Neural progenitor cell (in vitro differentiated cells): Measurements from ENCODE around the gene MRPL36. TPM values are rescaled to one million over a fixed set of nuclear protein-coding genes. Genes with fewer than 3 reads are reported as not detected.

Source experiments
- DNase-seq: peaks from one replicate; pipeline ENCODE4 v3.0.0-alpha.2; 2016; ENCODE audit warnings: low spot score
- H2AFZ ChIP-seq: fragments of 200-600 bp; sonication (generic); replicated peaks from 2 replicates; pipeline ENCODE4 v1.6.1; 2016; ENCODE audit warnings: antibody characterized with exemption
- H3F3A ChIP-seq: fragments of 200-600 bp; sonication (generic); 2 replicates; pipeline ENCODE4 v1.6.1; 2016; ENCODE audit warnings: antibody characterized with exemption, low read depth
- H3K27ac ChIP-seq: fragments of 200-600 bp; sonication (generic); 2 replicates; pipeline ENCODE4 v1.5.1; 2016; ENCODE audit warnings: mild to moderate bottlenecking
- H3K27me3 ChIP-seq: fragments of 200-600 bp; sonication (generic); 2 replicates; pipeline ENCODE4 v1.6.1; 2016; ENCODE audit warnings: mild to moderate bottlenecking, moderate library complexity
- H3K36me3 ChIP-seq: fragments of 200-600 bp; sonication (generic); 2 replicates; pipeline ENCODE4 v1.5.1; 2016
- H3K4me1 ChIP-seq: fragments of 200-600 bp; sonication (generic); 2 replicates; pipeline ENCODE4 v1.6.1; 2016; ENCODE audit warnings: mixed run types
- H3K4me2 ChIP-seq: fragments of 200-600 bp; sonication (generic); 2 replicates; pipeline ENCODE4 v1.6.1; 2016
- H3K4me3 ChIP-seq: fragments of 200-600 bp; sonication (generic); 2 replicates; pipeline ENCODE4 v1.5.1; 2016
- H3K79me2 ChIP-seq: fragments of 200-600 bp; sonication (generic); 2 replicates; pipeline ENCODE4 v1.6.1; 2016; ENCODE audit warnings: low read depth
- H3K9ac ChIP-seq: fragments of 200-600 bp; sonication (generic); 2 replicates; pipeline ENCODE4 v1.6.1; 2016
- H3K9me3 ChIP-seq: fragments of 200-600 bp; sonication (generic); 2 replicates; pipeline ENCODE4 v1.5.1; 2016; ENCODE audit warnings: low read depth
- H4K20me1 ChIP-seq: fragments of 200-600 bp; sonication (generic); 2 replicates; pipeline ENCODE4 v1.6.1; 2016; ENCODE audit warnings: low read depth
- H3K27ac Mint-ChIP-seq: 3 replicates; pipeline ENCODE4 v1.8.0; 2021; ENCODE audit warnings: mixed read lengths
- H3K27me3 Mint-ChIP-seq: 2 replicates; pipeline ENCODE4 v1.8.0; 2022; ENCODE audit warnings: low read depth, mild to moderate bottlenecking, inconsistent platforms, moderate library complexity, mixed read lengths; ENCODE audit not compliant: insufficient read depth
- H3K36me3 Mint-ChIP-seq: 3 replicates; pipeline ENCODE4 v1.8.0; 2021; ENCODE audit warnings: mixed read lengths
- H3K4me1 Mint-ChIP-seq: 3 replicates; pipeline ENCODE4 v1.8.0; 2021; ENCODE audit warnings: mixed read lengths
- H3K4me3 Mint-ChIP-seq: 3 replicates; pipeline ENCODE4 v1.8.0; 2021; ENCODE audit warnings: mild to moderate bottlenecking, moderate library complexity, mixed read lengths
- H3K9me3 Mint-ChIP-seq: 3 replicates; pipeline ENCODE4 v1.8.0; 2020; ENCODE audit warnings: mixed read lengths
- CTCF ChIP-seq: fragments of 200-600 bp; sonication (generic); IDR thresholded peaks from 2 replicates; pipeline ENCODE4 v1.5.1; 2017; ENCODE audit warnings: antibody characterized with exemption, mild to moderate bottlenecking
- EZH2 ChIP-seq: fragments of 200-600 bp; sonication (generic); IDR thresholded peaks from 2 replicates; pipeline ENCODE4 v1.6.1; 2017; ENCODE audit warnings: antibody characterized with exemption, mild to moderate bottlenecking, moderate library complexity
- EZH2phosphoT487 ChIP-seq: fragments of 200-600 bp; sonication (generic); IDR thresholded peaks from 2 replicates; pipeline ENCODE4 v1.6.1; 2017; ENCODE audit warnings: antibody characterized with exemption
- total RNA-seq: library from RNA; depleted of rRNA; stranded (reverse); fragments of >200 nt; gene quantifications from 2 replicates; pipeline ENCODE4 v1.2.3, GENCODE V29; 2015; ENCODE audit warnings: low replicate concordance

MRPL36 gene
- total RNA-seq, 1 donor from 2014 or later, result 22.2 TPM

GRCh38 chr5:1809416-1810035, 9.9 kb upstream of the MRPL36 start:
- peaks cover 76% of the 10 kb centered on the region for H3K79me2 ChIP-seq
- Mint-ChIP-seq H3K4me1 (no peaks in the 10 kb centered on the region), H3K4me3 (no peak overlapping the region), H3K27ac (no peak overlapping the region), H3K9me3 (no peaks in the 10 kb centered on the region), H3K27me3 (no peaks in the 10 kb centered on the region), H3K36me3 (peaks cover 44% of the 10 kb centered on the region)
- DNase-seq, result no peak
- no peak overlapping the region for H3K9ac ChIP-seq
- no peak overlapping the region for H3K4me2 ChIP-seq
- no peaks in the 10 kb centered on the region for H3K9me3 ChIP-seq
- H3K27me3 ChIP-seq, result no peaks in the 10 kb centered on the region
- no peaks in the 10 kb centered on the region for H3F3A ChIP-seq
- H3K4me1 ChIP-seq, result no peaks in the 10 kb centered on the region
- H3K36me3 ChIP-seq, result peaks cover 9% of the 10 kb centered on the region
- no peak for TF ChIP-seq EZH2
- TF ChIP-seq CTCF, result no peak
- TF ChIP-seq EZH2phosphoT487, result no peak
- no peak overlapping the region for H2AFZ ChIP-seq
- no peak overlapping the region for H3K4me3 ChIP-seq
- H4K20me1 ChIP-seq, result peaks cover 32% of the 10 kb centered on the region
- no peak overlapping the region for H3K27ac ChIP-seq

GRCh38 chr5:1808439-1808838, 8.8 kb upstream of the MRPL36 start:
- Histone ChIP-seq H3K27me3 (no peaks in the 10 kb centered on the region), H3K9me3 (no peaks in the 10 kb centered on the region), H3K4me3 (no peak overlapping the region), H3F3A (no peaks in the 10 kb centered on the region), H3K9ac (no peak overlapping the region), H3K79me2 (peaks cover 87% of the 10 kb centered on the region), H3K4me2 (no peak overlapping the region), H4K20me1 (peaks cover 36% of the 10 kb centered on the region), H2AFZ (no peak overlapping the region), H3K27ac (no peak overlapping the region), H3K4me1 (no peaks in the 10 kb centered on the region), H3K36me3 (peaks cover 9% of the 10 kb centered on the region)
- peaks cover 3% of the 10 kb centered on the region for H3K27me3 Mint-ChIP-seq
- peaks cover 43% of the 10 kb centered on the region for H3K36me3 Mint-ChIP-seq
- no peak for TF ChIP-seq EZH2phosphoT487
- no peak overlapping the region for H3K4me3 Mint-ChIP-seq
- H3K4me1 Mint-ChIP-seq, result no peaks in the 10 kb centered on the region
- DNase-seq, result no peak
- no peak overlapping the region for H3K27ac Mint-ChIP-seq
- no peaks in the 10 kb centered on the region for H3K9me3 Mint-ChIP-seq

- H3K27ac ChIP-seq, result no peak overlapping the region
- TF ChIP-seq CTCF, result no peak
- TF ChIP-seq EZH2, result no peak
- TF ChIP-seq EZH2phosphoT487, result no peak
Measured at GRCh38 chr5:1807451-1808185, 8.0 kb upstream of the MRPL36 start.

GRCh38 chr5:1806974-1807373, 7.3 kb upstream of the MRPL36 start:
- no peak for DNase-seq
- peaks cover 6% of the 10 kb centered on the region for H3K4me1 ChIP-seq
- Mint-ChIP-seq H3K27me3 (peaks cover 3% of the 10 kb centered on the region), H3K4me1 (peaks cover 9% of the 10 kb centered on the region), H3K36me3 (peaks cover 42% of the 10 kb centered on the region), H3K27ac (no peak overlapping the region), H3K4me3 (no peak overlapping the region), H3K9me3 (no peaks in the 10 kb centered on the region)
- no peak overlapping the region for H3K9ac ChIP-seq
- H3K79me2 ChIP-seq, result peaks cover 95% of the 10 kb centered on the region
- H3K4me2 ChIP-seq, result no peak overlapping the region
- no peak overlapping the region for H3K27ac ChIP-seq
- no peaks in the 10 kb centered on the region for H3K27me3 ChIP-seq
- no peaks in the 10 kb centered on the region for H3K9me3 ChIP-seq
- TF ChIP-seq EZH2phosphoT487 (no peak), EZH2 (no peak), CTCF (no peak)
- no peak overlapping the region for H3K4me3 ChIP-seq
- H3K36me3 ChIP-seq, result peaks cover 9% of the 10 kb centered on the region
- no peak overlapping the region for H2AFZ ChIP-seq
- H4K20me1 ChIP-seq, result peaks cover 40% of the 10 kb centered on the region
- H3F3A ChIP-seq, result no peaks in the 10 kb centered on the region

More at GRCh38 chr5:1807451-1808185, 8.0 kb upstream of the MRPL36 start:
- Histone ChIP-seq H3K9me3 (no peaks in the 10 kb centered on the region), H3K4me1 (peaks cover under 1% of the 10 kb centered on the region), H3K79me2 (peaks cover 95% of the 10 kb centered on the region), H3K27me3 (no peaks in the 10 kb centered on the region), H3K36me3 (peaks cover 9% of the 10 kb centered on the region), H4K20me1 (peaks cover 42% of the 10 kb centered on the region), H3F3A (no peaks in the 10 kb centered on the region), H3K4me2 (no peak overlapping the region), H3K4me3 (no peak overlapping the region), H3K9ac (no peak overlapping the region), H2AFZ (no peak overlapping the region)
- Mint-ChIP-seq H3K27ac (no peak overlapping the region), H3K36me3 (peaks cover 47% of the 10 kb centered on the region), H3K4me3 (no peak overlapping the region), H3K27me3 (peaks cover 3% of the 10 kb centered on the region), H3K9me3 (no peaks in the 10 kb centered on the region), H3K4me1 (peaks cover 5% of the 10 kb centered on the region)
- no peak for DNase-seq
